Smooth muscle cell (in vitro differentiated cells): Measurements from ENCODE around the gene PPP4R4. TPM values are rescaled to one million over a fixed set of nuclear protein-coding genes. Genes with fewer than 3 reads are reported as not detected.
"Not testable (repeated sequence)": the region's sequence is repeated elsewhere in the genome, so short reads cannot be mapped to it uniquely, and the experiment has no call there.

Source experiments
- DNase-seq: peaks from one replicate; lab custom pipeline; 2025; ENCODE audit not compliant: unreplicated experiment; lab: John Stamatoyannopoulos, UW
- H2AFZ ChIP-seq: fragments of 200-600 bp; sonication (generic); 2 replicates; pipeline ENCODE4 v1.6.0; 2016; ENCODE audit warnings: antibody characterized with exemption, low read depth, mild to moderate bottlenecking
- H3F3A ChIP-seq: fragments of 200-600 bp; sonication (generic); 2 replicates; pipeline ENCODE4 v1.6.0; 2017; ENCODE audit warnings: antibody characterized with exemption, low read depth
- H3K27ac ChIP-seq: fragments of 200-600 bp; sonication (generic); 2 replicates; pipeline ENCODE4 v1.5.1; 2016; ENCODE audit warnings: low read depth, mild to moderate bottlenecking
- H3K27me3 ChIP-seq: fragments of 200-600 bp; sonication (generic); 2 replicates; pipeline ENCODE4 v1.6.1; 2016; ENCODE audit warnings: low read depth, mild to moderate bottlenecking
- H3K36me3 ChIP-seq: fragments of 200-600 bp; sonication (generic); 2 replicates; pipeline ENCODE4 v1.5.1; 2016; ENCODE audit warnings: low read depth
- H3K4me1 ChIP-seq: fragments of 200-600 bp; sonication (generic); 2 replicates; pipeline ENCODE4 v1.5.1; 2016; ENCODE audit warnings: low read depth
- H3K4me2 ChIP-seq: fragments of 200-600 bp; sonication (generic); 2 replicates; pipeline ENCODE4 v1.6.0; 2016; ENCODE audit warnings: mild to moderate bottlenecking
- H3K4me3 ChIP-seq: fragments of 200-600 bp; sonication (generic); 2 replicates; pipeline ENCODE4 v1.5.1; 2016; ENCODE audit warnings: mild to moderate bottlenecking
- H3K79me2 ChIP-seq: fragments of 200-600 bp; sonication (generic); 2 replicates; pipeline ENCODE4 v1.6.0; 2016; ENCODE audit warnings: low read depth, mild to moderate bottlenecking
- H3K9ac ChIP-seq: fragments of 200-600 bp; sonication (generic); 2 replicates; pipeline ENCODE4 v1.6.0; 2016; ENCODE audit warnings: low read depth
- H3K9me3 ChIP-seq: fragments of 200-600 bp; sonication (generic); replicated peaks from 2 replicates; pipeline ENCODE4 v1.5.1; 2016; ENCODE audit warnings: low read depth
- H4K20me1 ChIP-seq: fragments of 200-600 bp; sonication (generic); 2 replicates; pipeline ENCODE4 v1.6.0; 2016; ENCODE audit warnings: low read depth
- WGBS: methylation state at CpG from one replicate; pipeline ENCODE4 v1.1.7; 2016; ENCODE audit warnings: low lambda C conversion rate; 5-methylcytosine and 5-hydroxymethylcytosine counted together
- polyA plus RNA-seq: library from polyadenylated mRNA; unstranded; fragments of >200 nt; fragmentation: Nextera tagmentation; extraction: Ambion mirVana; gene quantifications from 2 replicates; pipeline ENCODE4 v1.2.1, GENCODE V29; 2016
- total RNA-seq: library from RNA; depleted of rRNA; stranded (reverse); fragments of >200 nt; gene quantifications from 2 replicates; pipeline ENCODE4 v1.2.3, GENCODE V29; 2014
- TF ChIP-seq, protein P1 (sequence below): fragments of 200-600 bp; sonication (generic); IDR thresholded peaks from 2 replicates; pipeline ENCODE4 v1.5.1; 2017; ENCODE audit warnings: borderline replicate concordance, mild to moderate bottlenecking, antibody characterized with exemption; ENCODE audit not compliant: insufficient read depth, poor library complexity, severe bottlenecking

PPP4R4 gene
- total and polyA plus RNA-seq, 2 experiments from 2014 or later: 0.27 TPM

DNA sequence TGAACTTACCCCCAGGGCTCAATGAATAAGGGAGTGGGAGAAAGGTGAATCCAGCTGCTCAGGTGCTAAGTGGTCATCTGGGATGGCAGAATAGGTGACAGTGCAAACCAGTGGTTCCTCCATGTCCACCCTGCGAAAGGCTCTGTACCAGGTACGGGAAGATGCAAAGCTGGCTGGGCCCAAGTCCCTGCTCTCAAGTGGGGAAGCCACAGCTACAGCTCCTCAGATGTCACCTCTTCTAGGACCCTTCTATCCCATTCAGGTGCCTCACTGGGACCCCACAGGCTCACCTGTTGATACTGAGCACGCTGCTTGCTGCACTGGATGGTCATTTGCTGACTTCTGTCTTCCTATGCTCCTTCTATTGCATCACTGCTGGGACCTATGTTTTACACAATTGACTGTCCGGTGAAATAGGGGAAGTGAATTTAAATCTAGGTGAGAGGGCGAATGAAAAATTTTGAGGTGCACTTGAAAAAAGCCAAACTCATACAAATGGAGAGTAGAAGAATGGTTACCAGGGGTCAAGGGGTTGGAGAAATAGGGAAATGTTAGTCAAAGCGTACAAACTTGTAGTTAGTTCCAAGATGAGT, 20.3 kb upstream of the PPP4R4 start:
- Histone ChIP-seq H3K36me3 (no peaks in the 10 kb centered on the region), H3K27me3 (peaks cover 34% of the 10 kb centered on the region), H3K9me3 (no peaks in the 10 kb centered on the region), H3K9ac (no peak overlapping the region), H4K20me1 (no peaks in the 10 kb centered on the region), H2AFZ (no peak overlapping the region), H3K4me3 (no peak overlapping the region), H3K4me2 (no peak overlapping the region), H3F3A (no peaks in the 10 kb centered on the region), H3K27ac (no peak overlapping the region), H3K79me2 (no peaks in the 10 kb centered on the region), H3K4me1 (no peaks in the 10 kb centered on the region)
- no peak for DNase-seq
- 82% methylated on average over 6 of the region's 6 CpGs for WGBS
- TF ChIP-seq, protein P1, sequence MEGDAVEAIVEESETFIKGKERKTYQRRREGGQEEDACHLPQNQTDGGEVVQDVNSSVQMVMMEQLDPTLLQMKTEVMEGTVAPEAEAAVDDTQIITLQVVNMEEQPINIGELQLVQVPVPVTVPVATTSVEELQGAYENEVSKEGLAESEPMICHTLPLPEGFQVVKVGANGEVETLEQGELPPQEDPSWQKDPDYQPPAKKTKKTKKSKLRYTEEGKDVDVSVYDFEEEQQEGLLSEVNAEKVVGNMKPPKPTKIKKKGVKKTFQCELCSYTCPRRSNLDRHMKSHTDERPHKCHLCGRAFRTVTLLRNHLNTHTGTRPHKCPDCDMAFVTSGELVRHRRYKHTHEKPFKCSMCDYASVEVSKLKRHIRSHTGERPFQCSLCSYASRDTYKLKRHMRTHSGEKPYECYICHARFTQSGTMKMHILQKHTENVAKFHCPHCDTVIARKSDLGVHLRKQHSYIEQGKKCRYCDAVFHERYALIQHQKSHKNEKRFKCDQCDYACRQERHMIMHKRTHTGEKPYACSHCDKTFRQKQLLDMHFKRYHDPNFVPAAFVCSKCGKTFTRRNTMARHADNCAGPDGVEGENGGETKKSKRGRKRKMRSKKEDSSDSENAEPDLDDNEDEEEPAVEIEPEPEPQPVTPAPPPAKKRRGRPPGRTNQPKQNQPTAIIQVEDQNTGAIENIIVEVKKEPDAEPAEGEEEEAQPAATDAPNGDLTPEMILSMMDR: no peak

DNA sequence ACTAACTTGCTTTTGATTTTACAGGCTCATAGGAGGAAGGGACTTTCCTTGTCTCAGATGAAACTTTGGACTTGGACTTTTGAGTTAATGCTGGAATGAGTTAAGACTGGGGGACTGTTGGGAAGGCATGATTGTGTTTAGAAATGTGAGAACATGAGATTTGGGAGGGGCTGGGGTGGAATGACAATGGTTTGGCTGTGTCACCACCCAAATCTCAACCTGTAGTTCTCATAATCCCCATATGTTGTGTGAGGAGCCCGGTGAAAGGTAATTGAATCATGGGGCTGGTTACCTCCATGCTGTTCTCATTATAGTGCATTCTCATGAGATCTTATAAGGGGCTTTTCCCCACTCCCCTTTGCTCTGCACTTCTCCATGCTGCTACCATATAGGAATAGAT, 18.0 kb upstream of the PPP4R4 start:
- not testable (repeated sequence) for H2AFZ ChIP-seq, DNase-seq, H3K27ac ChIP-seq, H3K4me3 ChIP-seq, H3K79me2 ChIP-seq, H3K36me3 ChIP-seq, H3K9me3 ChIP-seq, H3F3A ChIP-seq, H3K9ac ChIP-seq, H3K4me2 ChIP-seq, H3K4me1 ChIP-seq, H4K20me1 ChIP-seq
- 94% methylated on average over 1 of the region's 1 CpG for WGBS
- H3K27me3 ChIP-seq: peaks cover 26% of the 10 kb centered on the region

DNA sequence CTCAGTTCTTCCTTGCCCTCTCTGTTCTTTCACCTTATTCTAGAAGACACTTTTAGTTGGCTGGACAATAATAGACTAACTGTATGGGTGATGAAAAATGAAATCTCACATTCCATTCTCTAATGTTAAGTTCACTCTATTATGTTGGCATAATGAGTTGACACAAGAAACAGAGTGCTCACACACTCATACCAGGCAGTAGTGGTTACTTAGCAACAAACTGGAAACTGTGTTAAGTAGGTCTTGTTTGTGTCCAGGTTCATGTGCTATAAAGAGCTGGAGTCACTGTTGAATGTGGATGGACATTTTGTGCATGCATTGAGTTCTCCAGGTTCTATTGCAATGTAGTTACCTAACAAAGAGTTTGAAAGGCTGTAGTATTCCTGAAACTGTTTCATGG, 16.9 kb upstream of the PPP4R4 start:
- no peaks in the 10 kb centered on the region for H3K4me1 ChIP-seq
- H3K9ac ChIP-seq: no peak overlapping the region
- TF ChIP-seq, protein P1: no peak
- peaks cover 19% of the 10 kb centered on the region for H3K27me3 ChIP-seq
- no peak overlapping the region for H2AFZ ChIP-seq
- H4K20me1 ChIP-seq: no peaks in the 10 kb centered on the region
- H3K9me3 ChIP-seq: no peaks in the 10 kb centered on the region
- H3K4me3 ChIP-seq: no peak overlapping the region
- no peaks in the 10 kb centered on the region for H3K79me2 ChIP-seq
- H3K4me2 ChIP-seq: no peak overlapping the region
- H3K27ac ChIP-seq: no peak overlapping the region
- no peaks in the 10 kb centered on the region for H3F3A ChIP-seq
- no peak for DNase-seq
- H3K36me3 ChIP-seq: no peaks in the 10 kb centered on the region

DNA sequence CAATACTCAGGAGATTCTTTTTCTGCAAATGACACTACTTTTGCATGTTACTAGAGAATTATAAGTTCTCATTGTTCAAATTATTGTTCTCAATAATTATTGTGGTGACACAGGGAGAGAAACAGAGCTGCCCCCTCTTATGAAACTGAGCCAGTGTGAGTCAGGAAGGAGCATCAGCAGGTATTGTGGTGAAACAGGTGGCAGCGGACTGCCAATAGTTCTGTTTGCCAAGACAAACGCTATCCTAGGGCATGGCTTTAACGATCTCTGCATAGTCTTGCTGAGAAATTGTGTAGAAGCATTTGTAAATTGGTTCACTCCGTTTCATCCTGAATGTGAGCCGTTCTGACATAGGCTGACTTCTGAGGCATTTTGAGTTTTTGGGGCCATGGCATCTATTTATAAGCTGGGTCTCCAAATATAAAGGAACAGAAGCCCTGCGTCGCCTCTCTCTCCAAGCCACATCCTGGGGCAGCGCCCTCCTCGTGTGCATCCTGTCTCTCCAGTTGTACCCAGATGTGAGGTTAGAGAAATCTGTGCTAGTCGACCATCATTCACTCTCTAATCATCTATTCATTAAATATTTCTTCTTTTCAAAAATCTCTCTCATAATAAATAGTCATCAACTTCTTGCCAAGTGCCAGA, 15.8 kb upstream of the PPP4R4 start:
- H3K79me2 ChIP-seq: no peaks in the 10 kb centered on the region
- 82% methylated on average over 10 of the region's 10 CpGs for WGBS

More for the DNA sequence above, 15.8 kb upstream of the PPP4R4 start:
- no peak overlapping the region for H2AFZ ChIP-seq
- H3K4me2 ChIP-seq: no peak overlapping the region
- no peak for DNase-seq
- no peak overlapping the region for H3K4me3 ChIP-seq
- H3K36me3 ChIP-seq: no peaks in the 10 kb centered on the region
- H4K20me1 ChIP-seq: no peaks in the 10 kb centered on the region
- H3K9ac ChIP-seq: no peak overlapping the region
- H3K9me3 ChIP-seq: no peaks in the 10 kb centered on the region
- H3K27ac ChIP-seq: no peak overlapping the region
- H3K4me1 ChIP-seq: no peaks in the 10 kb centered on the region
- TF ChIP-seq, protein P1: no peak
- H3K27me3 ChIP-seq: peaks cover 14% of the 10 kb centered on the region
- H3F3A ChIP-seq: no peaks in the 10 kb centered on the region
